ENCODE measurements around the gene HSPA12B. TPM values are rescaled to one million over a fixed set of nuclear protein-coding genes. Genes with fewer than 3 reads are reported as not detected.

Gene HSPA12B
- total and polyA plus RNA-seq, 8 donors: 14.6 to 31.8 (median 22.9) TPM

DNA sequence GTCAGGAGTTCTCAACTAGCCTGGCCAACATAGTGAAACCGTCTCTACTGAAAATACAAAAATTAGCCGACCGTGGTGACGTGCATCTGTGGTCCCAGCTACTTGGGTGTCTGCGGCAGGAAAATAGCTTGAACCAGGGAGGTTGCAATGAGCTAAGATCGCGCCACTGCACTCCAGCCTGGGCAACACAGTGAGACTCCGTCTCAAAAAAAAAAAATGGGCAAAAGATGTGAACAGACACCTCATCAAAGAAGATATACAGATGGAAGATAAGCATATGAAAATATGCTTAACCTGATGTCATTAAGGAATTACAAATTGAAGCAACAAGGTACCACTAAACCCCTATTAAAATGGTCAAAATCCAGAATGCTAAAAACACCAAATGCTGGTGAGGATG, 9.2 kb upstream of the HSPA12B start:
- H3K9me3 ChIP-seq: no peaks in the 10 kb centered on the region
- ATAC-seq (no peak), DNase-seq (no peak)
- H3K27me3 ChIP-seq: peaks cover 0 to 41% of the 10 kb centered on the region in 2 donors
- no peak overlapping the region for H3K4me3 ChIP-seq
- H3K27ac ChIP-seq: no peak overlapping the region
- H3K4me1 ChIP-seq: peaks cover 0 to 6% of the 10 kb centered on the region in 2 donors
- intact Hi-C loops (cut with DNase I): no loop called here
- no peaks in the 10 kb centered on the region for H3K36me3 ChIP-seq
- no peak for TF ChIP-seq CTCF (IDR thresholded peaks at IDR 0.05)

DNA sequence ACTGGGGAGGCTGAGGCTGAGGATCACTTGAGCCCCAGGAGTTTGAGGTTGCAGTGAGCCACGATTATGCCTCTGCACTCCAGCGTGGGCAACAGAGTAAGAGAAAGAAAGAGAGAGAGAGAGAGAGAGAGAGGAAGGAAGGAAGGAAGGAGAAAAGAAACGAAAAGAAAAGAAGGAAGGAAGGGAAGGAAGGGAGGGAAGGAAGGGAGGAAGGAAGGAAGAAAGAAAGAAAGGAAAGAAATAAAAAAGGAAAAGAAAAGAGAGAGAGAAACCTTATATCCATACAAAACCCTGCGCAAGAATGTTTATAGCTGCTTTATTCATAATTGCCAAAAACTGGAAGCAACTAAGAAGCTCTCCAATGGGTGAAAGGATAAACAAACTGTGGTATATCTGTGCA, 8.1 kb upstream of the HSPA12B start:
- intact Hi-C loops (cut with DNase I): no loop called here
- DNase-seq: no peak
- TF ChIP-seq CTCF (IDR thresholded peaks at IDR 0.05): no peak
- Histone ChIP-seq H3K36me3 (no peaks in the 10 kb centered on the region), H3K4me1 (peaks cover 0 to 6% of the 10 kb centered on the region in 2 donors), H3K27ac (no peak overlapping the region), H3K9me3 (no peaks in the 10 kb centered on the region), H3K4me3 (no peak overlapping the region), H3K27me3 (peaks cover 0 to 50% of the 10 kb centered on the region in 2 donors)
- no peak for ATAC-seq

DNA sequence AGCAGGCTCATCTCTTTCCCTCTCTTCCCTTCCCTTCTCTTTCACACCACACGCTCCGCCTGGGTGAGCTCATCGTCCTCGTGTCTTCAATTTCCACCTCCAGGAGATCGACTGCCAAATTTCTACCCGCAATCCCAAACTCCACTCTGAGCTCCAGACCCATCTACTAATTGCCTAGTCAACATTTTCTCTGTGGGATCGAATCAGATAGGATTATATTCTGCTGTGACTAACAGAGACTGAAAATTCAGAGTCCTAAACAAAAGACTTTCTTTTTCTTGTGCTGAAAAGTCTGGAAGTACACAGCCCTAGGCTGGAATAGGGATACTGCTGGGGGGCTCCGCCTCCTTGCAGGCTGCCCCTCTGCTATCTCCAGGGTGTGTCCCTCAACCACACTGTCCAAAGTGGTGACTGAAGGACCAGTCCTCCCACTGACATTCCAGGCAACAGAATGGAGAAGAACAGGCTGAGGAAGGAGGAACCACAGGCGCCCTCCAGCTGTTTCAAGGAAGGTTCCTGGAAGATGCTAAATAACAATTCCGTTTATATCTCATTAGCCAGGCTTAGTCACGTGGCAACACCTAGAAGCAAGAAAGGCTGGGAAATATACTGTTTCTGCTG, 5.0 kb upstream of the HSPA12B start:
- TF ChIP-seq CTCF (IDR thresholded peaks at IDR 0.05): no peak
- Histone ChIP-seq H3K9me3 (no peaks in the 10 kb centered on the region), H3K36me3 (no peaks in the 10 kb centered on the region), H3K27ac (peak overlapping the region in 1 of 2 donors; percentile 79), H3K27me3 (peaks cover 0 to 65% of the 10 kb centered on the region in 2 donors), H3K4me1 (peaks cover 0 to 6% of the 10 kb centered on the region in 2 donors), H3K4me3 (no peak overlapping the region)
- intact Hi-C loops (cut with DNase I): no loop called here
- DNase-seq: no peak
- peak; percentile 63 for ATAC-seq

DNA sequence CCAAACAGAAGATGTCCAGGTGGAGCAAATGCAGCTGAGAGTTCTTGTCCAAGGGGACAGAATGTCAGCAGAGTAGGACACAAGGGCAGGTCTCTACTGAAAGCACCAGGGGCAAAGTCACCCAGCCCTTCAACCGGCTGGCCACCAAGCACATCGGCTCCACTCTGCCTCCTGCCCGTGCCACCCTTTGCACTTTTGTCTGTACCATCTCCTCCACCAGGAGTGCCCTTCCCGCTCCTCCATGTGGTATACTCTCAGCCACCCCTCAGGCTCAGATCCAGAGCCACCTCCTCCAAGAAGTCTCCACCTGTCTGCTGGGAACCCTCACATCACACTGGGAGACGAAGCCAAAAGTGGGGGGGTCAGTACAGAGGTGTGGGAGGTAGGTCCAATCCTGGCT, 4.1 kb upstream of the HSPA12B start:
- Histone ChIP-seq H3K36me3 (no peaks in the 10 kb centered on the region), H3K4me1 (peaks cover 0 to 6% of the 10 kb centered on the region in 2 donors), H3K27me3 (peaks cover 5 to 74% of the 10 kb centered on the region in 2 donors), H3K9me3 (no peaks in the 10 kb centered on the region), H3K4me3 (no peak overlapping the region), H3K27ac (peak overlapping the region in 1 of 2 donors; percentile 79)
- no peak for TF ChIP-seq CTCF (IDR thresholded peaks at IDR 0.05)
- DNase-seq (no peak), ATAC-seq (no peak)
- intact Hi-C loops (cut with DNase I): no loop called here

- peaks cover 2 to 8% of the 10 kb centered on the region in 2 donors for H3K4me1 ChIP-seq
- no peak overlapping the region for H3K27ac ChIP-seq
- peaks cover 5 to 79% of the 10 kb centered on the region in 2 donors for H3K27me3 ChIP-seq
- no peak overlapping the region for H3K4me3 ChIP-seq
- no peak for TF ChIP-seq CTCF (IDR thresholded peaks at IDR 0.05)
- DNase-seq (no peak), ATAC-seq (no peak)
- H3K9me3 ChIP-seq: no peaks in the 10 kb centered on the region
- H3K36me3 ChIP-seq: no peaks in the 10 kb centered on the region
- intact Hi-C loops (cut with DNase I): no loop called here
These were observed 3.6 kb upstream of the HSPA12B start for GRCh38 chr20:3728876-3729275.

All from left lung (tissue), 10 donors.